GM12874 (cell line): Measurements from ENCODE around the gene GRM7.

Experiments
- CTCF ChIP-seq: IDR thresholded peaks from 2 replicates; pipeline ENCODE4 v1.5.1; 2011; ENCODE audit warnings: low read depth, mild to moderate bottlenecking, control low read depth, low read length, moderate library complexity; ENCODE audit not compliant: insufficient read depth

Gene GRM7

GRCh38 chr3:7607676-7608075, 746.8 kb downstream of the GRM7 start:
- TF ChIP-seq CTCF: no peak

DNA sequence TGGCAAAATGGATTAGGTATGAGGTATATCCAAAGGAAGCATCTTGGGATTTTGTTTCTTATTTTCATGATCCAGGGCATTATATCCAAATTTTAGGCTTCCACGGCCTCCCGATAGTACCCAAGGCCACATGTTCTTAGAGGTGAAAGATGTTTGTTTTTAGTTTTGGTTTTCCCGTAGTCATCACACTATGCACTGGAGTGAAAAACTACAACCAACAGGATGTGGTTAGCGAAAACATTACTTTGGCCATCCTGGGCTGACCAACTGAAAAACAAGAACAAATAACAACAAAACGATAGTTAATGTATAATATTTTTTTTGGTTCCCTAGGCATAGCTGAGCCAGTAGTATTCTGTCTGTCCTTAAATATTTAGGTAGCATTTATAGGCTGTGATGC, 749.7 kb downstream of the GRM7 start:
- no peak for TF ChIP-seq CTCF

DNA sequence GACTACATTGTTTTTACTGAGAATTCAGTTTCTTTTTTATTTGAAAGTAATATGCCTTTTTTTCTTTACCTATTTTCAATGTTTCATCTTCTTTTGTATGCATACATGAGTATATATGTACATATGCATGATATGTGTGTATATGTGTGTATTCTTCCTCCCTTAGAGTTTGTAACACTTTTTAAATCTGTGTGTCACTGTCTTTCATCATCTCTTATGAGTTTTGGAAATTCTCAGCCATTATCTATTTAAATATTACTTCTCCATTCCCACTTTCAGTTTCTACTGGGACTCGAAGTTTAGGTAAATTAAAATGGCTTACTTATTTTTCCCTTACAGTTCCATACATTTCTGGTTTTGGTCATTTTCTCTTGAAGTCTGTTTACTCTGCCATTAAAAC, 754.1 kb downstream of the GRM7 start:
- no peak for TF ChIP-seq CTCF

- TF ChIP-seq CTCF: no peak
Observed at GRCh38 chr3:7618606-7619005, 757.7 kb downstream of the GRM7 start.

DNA sequence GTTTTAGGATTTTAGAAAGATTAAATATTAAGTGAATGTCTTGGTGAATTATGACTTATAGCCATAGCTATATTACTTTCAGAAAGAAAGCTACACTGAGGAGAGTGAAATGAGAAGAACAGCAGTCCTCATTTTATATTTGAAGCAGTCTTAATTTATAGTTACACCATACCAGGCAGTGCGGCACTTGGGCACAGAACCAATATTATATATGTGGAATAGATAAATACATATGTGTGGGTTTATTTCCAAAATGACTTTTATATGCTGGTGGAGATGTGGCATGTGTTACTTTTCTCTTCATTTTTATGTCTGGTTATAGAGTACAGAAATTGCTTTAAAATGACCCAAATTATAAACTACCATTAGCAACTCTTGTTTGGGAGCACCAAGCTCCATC, 759.5 kb downstream of the GRM7 start:
- no peak for TF ChIP-seq CTCF

- TF ChIP-seq CTCF: no peak
Observed at GRCh38 chr3:7621046-7621630, 760.2 kb downstream of the GRM7 start.

DNA sequence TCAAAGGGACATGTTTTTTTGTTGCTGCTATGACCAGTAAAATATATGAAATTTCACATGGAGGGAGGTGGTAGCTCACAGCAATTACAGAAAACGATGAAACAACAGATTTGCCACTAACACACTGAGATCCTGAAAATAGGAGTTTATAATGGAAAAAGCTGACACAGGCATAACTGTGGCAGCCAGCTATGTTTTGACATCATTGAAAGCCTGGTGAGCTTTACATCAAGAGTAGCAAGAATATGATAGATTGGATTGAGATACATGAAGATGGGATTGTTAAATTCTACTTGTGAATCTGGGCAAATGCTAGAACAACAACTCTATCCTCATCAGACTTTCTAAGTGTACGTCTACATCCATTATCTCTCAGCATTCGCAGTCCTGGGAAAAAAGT, 760.7 kb downstream of the GRM7 start:
- TF ChIP-seq CTCF: no peak
